Neural crest cell (in vitro differentiated cells): ENCODE data around the gene NT5C3A. TPM values are rescaled to one million over a fixed set of nuclear protein-coding genes. Genes with fewer than 3 reads are reported as not detected.

ENCODE experiments used
- DNase-seq: peaks from one replicate; pipeline ENCODE4 v3.0.0; 2021; ENCODE audit warnings: low read depth, mixed read lengths, low spot score
- H3K27ac Mint-ChIP-seq: one replicate; pipeline ENCODE4 v1.8.0; 2021; ENCODE audit warnings: mild to moderate bottlenecking, mixed read lengths; ENCODE audit not compliant: unreplicated experiment
- H3K27me3 Mint-ChIP-seq: 2 replicates; pipeline ENCODE4 v1.8.0; 2021; ENCODE audit warnings: low read depth, mild to moderate bottlenecking, mixed read lengths
- H3K36me3 Mint-ChIP-seq: 2 replicates; pipeline ENCODE4 v1.8.0; 2021; ENCODE audit warnings: low read depth, mild to moderate bottlenecking, mixed read lengths
- H3K4me1 Mint-ChIP-seq: 2 replicates; pipeline ENCODE4 v1.8.0; 2021; ENCODE audit warnings: mixed read lengths
- H3K4me3 Mint-ChIP-seq: one replicate; pipeline ENCODE4 v1.8.0; 2021; ENCODE audit warnings: mild to moderate bottlenecking, mixed read lengths
- H3K9me3 Mint-ChIP-seq: 2 replicates; pipeline ENCODE4 v1.8.0; 2021; ENCODE audit warnings: mixed read lengths
- total RNA-seq: library from RNA; stranded (reverse); gene quantifications from 2 replicates; pipeline ENCODE4 v1.2.1, GENCODE V29; 2021
- TF ChIP-seq, protein P1 (sequence below): fragments of 200-600 bp; sonication (generic); conservative IDR thresholded peaks from 2 replicates; pipeline ENCODE4 v1.5.0; 2021; ENCODE audit warnings: antibody characterized with exemption, mild to moderate bottlenecking

NT5C3A gene
- total RNA-seq, 1 donor from 2014 or later = 35.5 TPM

DNA sequence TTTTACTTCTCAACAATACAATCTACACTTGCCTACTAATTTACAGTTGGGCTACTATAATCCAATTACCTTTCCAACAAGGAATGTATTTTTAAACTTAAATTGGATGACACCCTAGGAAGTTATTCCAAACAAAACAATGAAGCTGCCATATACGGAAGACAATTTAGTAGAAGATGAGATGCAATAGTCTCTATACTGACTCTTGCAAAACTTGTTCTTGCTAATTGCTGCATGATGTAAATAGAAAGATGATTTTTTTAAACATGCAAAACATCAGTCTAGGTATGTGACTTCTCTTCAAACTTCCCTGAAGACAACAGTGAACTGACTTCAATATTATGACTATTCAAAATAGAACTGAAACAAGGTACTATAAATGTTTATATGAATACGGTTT lies 17.6 kb downstream of the NT5C3A start:
- no peaks in the 10 kb centered on the region for H3K36me3 Mint-ChIP-seq
- no peaks in the 10 kb centered on the region for H3K27me3 Mint-ChIP-seq
- H3K4me3 Mint-ChIP-seq = no peak overlapping the region
- H3K9me3 Mint-ChIP-seq = no peaks in the 10 kb centered on the region
- H3K27ac Mint-ChIP-seq = no peak overlapping the region
- peaks cover 12% of the 10 kb centered on the region for H3K4me1 Mint-ChIP-seq
- no peak for DNase-seq
- TF ChIP-seq, protein P1, sequence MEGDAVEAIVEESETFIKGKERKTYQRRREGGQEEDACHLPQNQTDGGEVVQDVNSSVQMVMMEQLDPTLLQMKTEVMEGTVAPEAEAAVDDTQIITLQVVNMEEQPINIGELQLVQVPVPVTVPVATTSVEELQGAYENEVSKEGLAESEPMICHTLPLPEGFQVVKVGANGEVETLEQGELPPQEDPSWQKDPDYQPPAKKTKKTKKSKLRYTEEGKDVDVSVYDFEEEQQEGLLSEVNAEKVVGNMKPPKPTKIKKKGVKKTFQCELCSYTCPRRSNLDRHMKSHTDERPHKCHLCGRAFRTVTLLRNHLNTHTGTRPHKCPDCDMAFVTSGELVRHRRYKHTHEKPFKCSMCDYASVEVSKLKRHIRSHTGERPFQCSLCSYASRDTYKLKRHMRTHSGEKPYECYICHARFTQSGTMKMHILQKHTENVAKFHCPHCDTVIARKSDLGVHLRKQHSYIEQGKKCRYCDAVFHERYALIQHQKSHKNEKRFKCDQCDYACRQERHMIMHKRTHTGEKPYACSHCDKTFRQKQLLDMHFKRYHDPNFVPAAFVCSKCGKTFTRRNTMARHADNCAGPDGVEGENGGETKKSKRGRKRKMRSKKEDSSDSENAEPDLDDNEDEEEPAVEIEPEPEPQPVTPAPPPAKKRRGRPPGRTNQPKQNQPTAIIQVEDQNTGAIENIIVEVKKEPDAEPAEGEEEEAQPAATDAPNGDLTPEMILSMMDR = no peak

DNA sequence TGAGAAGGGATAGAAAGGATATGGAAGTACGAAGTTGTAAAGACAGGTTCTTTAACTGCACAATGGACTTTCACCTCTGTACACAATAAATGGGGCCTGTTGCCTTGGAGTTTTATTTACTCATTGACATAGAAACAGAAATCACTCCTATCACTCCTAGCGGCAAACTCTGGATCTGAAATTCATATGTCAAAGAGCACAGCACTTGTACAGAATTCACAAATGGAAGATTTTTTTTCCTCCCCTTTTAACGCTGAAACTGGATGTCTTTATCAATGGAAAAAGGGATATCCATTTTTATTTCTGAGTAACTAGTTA lies 18.2 kb downstream of the NT5C3A start:
- Mint-ChIP-seq H3K4me3 (no peak overlapping the region), H3K9me3 (no peaks in the 10 kb centered on the region), H3K4me1 (peaks cover 19% of the 10 kb centered on the region), H3K27ac (no peak overlapping the region), H3K27me3 (no peaks in the 10 kb centered on the region), H3K36me3 (no peaks in the 10 kb centered on the region)
- TF ChIP-seq, protein P1 = peak; percentile 19
- DNase-seq = no peak

DNA sequence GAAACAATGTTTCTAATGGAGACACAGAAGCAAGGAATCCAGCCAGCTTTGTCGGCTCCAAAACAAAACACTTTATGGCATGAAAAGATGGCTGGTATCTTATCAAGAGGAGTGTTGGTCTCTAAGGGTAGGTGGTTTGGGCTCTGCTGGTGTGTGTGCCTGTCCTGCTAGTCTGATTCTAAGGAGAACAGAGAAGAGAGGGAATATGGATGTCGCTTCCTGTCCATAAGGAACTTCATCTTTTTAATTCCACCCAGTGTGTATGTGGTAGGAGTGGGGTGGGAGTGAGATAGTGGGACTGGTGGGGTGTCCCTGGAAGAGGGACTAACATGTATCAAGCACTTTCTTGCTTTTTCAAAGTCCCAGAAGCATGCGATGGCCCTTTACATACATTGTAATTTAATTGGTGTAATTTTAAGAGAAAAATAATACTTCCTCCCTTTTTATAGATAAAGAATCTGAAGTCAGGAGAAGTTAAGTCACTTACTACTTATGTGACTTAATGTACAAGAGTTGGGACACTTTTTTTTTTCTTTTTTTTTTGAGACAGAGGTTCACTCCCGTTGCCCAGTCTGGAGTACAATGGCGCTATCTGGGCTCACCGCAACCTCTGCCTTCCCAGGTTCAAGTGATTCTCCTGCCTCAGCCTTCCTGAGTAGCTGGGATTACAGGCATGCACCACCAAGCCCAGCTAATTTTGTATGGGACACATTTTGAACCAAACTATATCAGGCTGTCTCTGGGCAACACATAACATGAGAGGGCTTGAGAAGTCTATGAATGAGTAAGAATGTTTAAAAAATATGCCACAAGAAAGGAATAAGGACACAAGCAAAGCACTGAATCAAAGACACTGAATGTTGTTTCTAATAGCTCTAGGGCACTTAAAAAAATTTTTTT lies 18.8 kb downstream of the NT5C3A start:
- no peaks in the 10 kb centered on the region for H3K27me3 Mint-ChIP-seq
- no peaks in the 10 kb centered on the region for H3K36me3 Mint-ChIP-seq
- no peak overlapping the region for H3K4me3 Mint-ChIP-seq
- H3K27ac Mint-ChIP-seq = peak overlapping the region; percentile 45
- TF ChIP-seq, protein P1 = no peak
- no peak for DNase-seq
- no peaks in the 10 kb centered on the region for H3K9me3 Mint-ChIP-seq
- H3K4me1 Mint-ChIP-seq = peaks cover 21% of the 10 kb centered on the region

DNA sequence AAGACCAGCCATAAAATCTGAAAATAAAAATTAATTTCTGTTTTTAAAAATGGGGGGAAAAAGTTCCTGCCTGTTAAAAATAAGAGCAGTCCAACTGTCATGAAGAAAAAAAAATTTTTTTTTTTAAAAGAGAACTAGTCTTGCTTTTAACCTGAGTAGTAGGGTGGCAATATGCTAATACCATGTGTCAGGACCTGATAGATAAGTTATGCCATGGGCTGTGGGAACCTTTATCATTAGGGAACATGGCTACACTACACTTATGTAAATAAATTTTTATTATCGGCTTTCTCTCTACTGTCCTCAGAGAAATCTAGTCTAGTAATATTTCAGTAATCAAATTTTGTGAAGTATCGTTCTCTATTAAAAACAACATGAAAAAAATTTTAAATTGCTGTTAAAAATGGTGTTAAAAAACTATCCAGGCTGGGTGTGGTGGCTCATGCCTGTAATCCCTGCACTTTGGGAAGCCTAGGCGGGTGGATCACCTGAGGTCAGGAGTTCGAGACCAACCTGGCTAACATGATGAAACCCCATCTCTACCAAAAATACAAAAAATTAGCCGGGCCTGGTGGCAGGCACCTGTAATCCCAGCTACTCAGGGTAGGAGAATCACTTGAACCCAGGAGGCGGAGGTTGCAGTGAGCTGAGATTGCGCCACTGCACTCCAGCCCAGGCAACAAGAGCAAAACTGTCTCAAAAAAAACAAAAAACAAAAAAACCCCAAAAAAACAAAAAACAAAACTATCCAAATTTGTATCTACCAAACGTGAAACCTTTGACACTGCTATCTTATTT lies 20.7 kb downstream of the NT5C3A start:
- Mint-ChIP-seq H3K4me1 (peaks cover 23% of the 10 kb centered on the region), H3K36me3 (no peaks in the 10 kb centered on the region), H3K27me3 (no peaks in the 10 kb centered on the region), H3K9me3 (no peaks in the 10 kb centered on the region), H3K4me3 (no peak overlapping the region), H3K27ac (no peak overlapping the region)
- DNase-seq = no peak
- TF ChIP-seq, protein P1 = no peak

DNA sequence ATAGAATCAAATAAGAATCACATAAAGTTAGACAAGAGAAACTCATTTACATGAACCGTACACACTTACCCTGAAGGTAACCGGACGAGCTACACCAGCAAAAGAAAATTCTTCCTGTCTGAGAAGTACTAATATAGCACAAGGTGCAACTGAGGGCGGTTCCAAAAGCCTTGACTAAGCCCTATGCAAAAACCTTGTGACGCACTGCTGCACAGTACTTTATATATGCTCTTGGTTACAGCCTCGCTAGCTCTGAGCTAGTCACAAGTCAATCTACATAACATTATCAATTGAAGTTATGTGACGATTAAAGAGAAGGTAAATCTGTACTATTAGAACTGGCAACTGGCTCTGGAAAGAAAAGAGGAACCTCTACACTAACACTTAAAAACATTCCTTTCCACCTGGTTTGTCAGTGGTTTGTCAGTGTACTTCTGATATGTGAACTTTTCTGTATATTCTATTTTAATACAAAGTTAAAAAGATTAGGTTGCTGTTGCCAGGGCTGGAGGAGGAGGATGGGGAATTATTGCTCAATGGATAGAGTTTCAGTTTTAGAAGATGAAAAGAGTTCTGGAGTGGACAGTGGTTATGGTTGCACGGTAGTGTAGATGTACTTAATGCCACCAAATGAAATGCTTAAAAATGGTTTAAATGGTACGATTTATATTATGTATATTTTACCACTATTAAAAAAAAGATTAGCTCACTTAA lies 21.6 kb downstream of the NT5C3A start:
- H3K36me3 Mint-ChIP-seq = no peaks in the 10 kb centered on the region
- H3K9me3 Mint-ChIP-seq = no peaks in the 10 kb centered on the region
- no peak for DNase-seq
- TF ChIP-seq, protein P1 = no peak
- H3K4me1 Mint-ChIP-seq = peaks cover 23% of the 10 kb centered on the region
- peak overlapping the region; percentile 57 for H3K27ac Mint-ChIP-seq
- H3K27me3 Mint-ChIP-seq = no peaks in the 10 kb centered on the region
- H3K4me3 Mint-ChIP-seq = no peak overlapping the region
